Neural cell (in vitro differentiated cells): Measurements from ENCODE around the gene MAP3K7. TPM values are rescaled to one million over a fixed set of nuclear protein-coding genes. Genes with fewer than 3 reads are reported as not detected.

ENCODE experiments used
- H2AFZ ChIP-seq: fragments of 200-600, 300-800 bp; sonication (generic), shearing (Covaris generic); 2 replicates; pipeline ENCODE4 v1.6.0; 2014; ENCODE audit warnings: low read depth, mild to moderate bottlenecking, antibody characterized with exemption, low read length, moderate library complexity
- H3F3A ChIP-seq: fragments of 200-600 bp; shearing (Covaris generic); 2 replicates; pipeline ENCODE4 v1.6.1; 2016; ENCODE audit warnings: mild to moderate bottlenecking, moderate library complexity, mixed read lengths, antibody characterized with exemption, low read length; ENCODE audit not compliant: insufficient read depth, poor library complexity, severe bottlenecking
- H3K27ac ChIP-seq: fragments of 200-600, 300-800 bp; sonication (generic), shearing (Covaris generic); 2 replicates; pipeline ENCODE4 v1.5.1; 2014; ENCODE audit warnings: mild to moderate bottlenecking, low read length, moderate library complexity
- H3K27me3 ChIP-seq: fragments of 300-800, 200-600 bp; sonication (generic), shearing (Covaris generic); 2 replicates; pipeline ENCODE4 v1.6.0; 2014; ENCODE audit warnings: mild to moderate bottlenecking, low read depth, low read length, moderate library complexity; ENCODE audit not compliant: insufficient read depth
- H3K36me3 ChIP-seq: fragments of 300-800, 200-600 bp; sonication (generic), shearing (Covaris generic); 2 replicates; pipeline ENCODE4 v1.5.1; 2014; ENCODE audit warnings: mild to moderate bottlenecking, antibody characterized with exemption, low read length, moderate library complexity; ENCODE audit not compliant: insufficient read depth
- H3K4me2 ChIP-seq: fragments of 300-800, 200-600 bp; sonication (generic), shearing (Covaris generic); 2 replicates; pipeline ENCODE4 v1.6.0; 2014; ENCODE audit warnings: mild to moderate bottlenecking, low read length
- H3K4me3 ChIP-seq: fragments of 300-800, 200-600 bp; sonication (generic), shearing (Covaris generic); 2 replicates; pipeline ENCODE4 v1.5.1; 2014; ENCODE audit warnings: mild to moderate bottlenecking, low read length, moderate library complexity
- H3K79me2 ChIP-seq: fragments of 200-600 bp; shearing (Covaris generic); replicated peaks from 2 replicates; pipeline ENCODE4 v1.6.0; 2014; ENCODE audit warnings: mild to moderate bottlenecking, low read length, moderate library complexity; ENCODE audit not compliant: insufficient read depth
- H3K9ac ChIP-seq: fragments of 300-800, 200-600 bp; sonication (generic), shearing (Covaris generic); 2 replicates; pipeline ENCODE4 v1.6.1; 2016; ENCODE audit warnings: mild to moderate bottlenecking, low read length, mixed read lengths
- H3K9me2 ChIP-seq: fragments of 200-600 bp; shearing (Covaris generic); 2 replicates; pipeline ENCODE4 v1.6.1; 2016; ENCODE audit warnings: mild to moderate bottlenecking, low read length, mixed read lengths; ENCODE audit not compliant: insufficient read depth
- H3K9me3 ChIP-seq: fragments of 200-600, 300-800 bp; sonication (generic), shearing (Covaris generic); 2 replicates; pipeline ENCODE4 v1.6.1; 2016; ENCODE audit warnings: mild to moderate bottlenecking, mixed run types, low read length, moderate library complexity, mixed read lengths
- H4K20me1 ChIP-seq: fragments of 200-600 bp; shearing (Covaris generic); 2 replicates; pipeline ENCODE4 v1.6.1; 2016; ENCODE audit warnings: mild to moderate bottlenecking, mixed run types; ENCODE audit not compliant: insufficient read depth
- CTCF ChIP-seq: fragments of 450-650 bp; IDR thresholded peaks from 2 replicates; pipeline ENCODE4 v1.5.1; 2014; ENCODE audit warnings: antibody characterized with exemption, mild to moderate bottlenecking, moderate library complexity; ENCODE audit not compliant: poor library complexity, severe bottlenecking
- EP300 ChIP-seq: fragments of 450-650 bp; conservative IDR thresholded peaks from 2 replicates; pipeline ENCODE4 v1.6.1; 2014; ENCODE audit warnings: antibody characterized with exemption, mild to moderate bottlenecking, moderate library complexity; ENCODE audit not compliant: poor library complexity, severe bottlenecking
- EZH2 ChIP-seq: fragments of 200-600, 300-800 bp; shearing (Covaris generic), sonication (generic); IDR thresholded peaks from 2 replicates; pipeline ENCODE4 v1.6.1; 2014; ENCODE audit warnings: antibody characterized with exemption, low read length, borderline replicate concordance, mild to moderate bottlenecking; ENCODE audit not compliant: insufficient read depth, poor library complexity, severe bottlenecking
- POLR2AphosphoS5 ChIP-seq: IDR thresholded peaks from 2 replicates; pipeline ENCODE4 v1.6.1; 2012
- RAD21 ChIP-seq: fragments of 450-650 bp; conservative IDR thresholded peaks from 2 replicates; pipeline ENCODE4 v1.6.1; 2014; ENCODE audit warnings: antibody characterized with exemption, mild to moderate bottlenecking, moderate library complexity
- REST ChIP-seq: IDR thresholded peaks from 2 replicates; pipeline ENCODE4 v1.6.1; 2012; ENCODE audit warnings: borderline replicate concordance
- SMC3 ChIP-seq: fragments of 450-650 bp; conservative IDR thresholded peaks from 2 replicates; pipeline ENCODE4 v1.6.1; 2014; ENCODE audit warnings: antibody characterized with exemption, mild to moderate bottlenecking, moderate library complexity; ENCODE audit not compliant: poor library complexity
- TAF1 ChIP-seq: IDR thresholded peaks from 2 replicates; pipeline ENCODE4 v1.6.1; 2012; ENCODE audit warnings: low read depth
- polyA plus RNA-seq: library from polyadenylated mRNA; depleted of rRNA; stranded (reverse); fragments of >200 nt; gene quantifications from 2 replicates; pipeline ENCODE4 v1.2.3, GENCODE V29; 2014

Gene MAP3K7
- polyA plus RNA-seq, 1 donor from 2014 or later: 71.6 TPM

GRCh38 chr6:90583836-90584481 is 2.9 kb downstream of the MAP3K7 start (continued):
- no peak for TF ChIP-seq CTCF

- Histone ChIP-seq H3K79me2 (peaks cover 80% of the 10 kb centered on the region), H3K9ac (no peak overlapping the region), H2AFZ (no peak overlapping the region), H3K27ac (no peak overlapping the region), H3K36me3 (no peaks in the 10 kb centered on the region), H3K27me3 (no peaks in the 10 kb centered on the region), H3K9me2 (no peaks in the 10 kb centered on the region), H4K20me1 (no peaks in the 10 kb centered on the region), H3K4me3 (no peak overlapping the region), H3F3A (no peaks in the 10 kb centered on the region), H3K9me3 (no peaks in the 10 kb centered on the region), H3K4me2 (no peak overlapping the region)
- TF ChIP-seq POLR2AphosphoS5 (no peak), RAD21 (no peak), TAF1 (no peak), REST (no peak)
These were observed 3.6 kb downstream of the MAP3K7 start for GRCh38 chr6:90583179-90583835.

- no peak overlapping the region for H3K9ac ChIP-seq
- H3K27me3 ChIP-seq: no peaks in the 10 kb centered on the region
- H3F3A ChIP-seq: no peaks in the 10 kb centered on the region
- H3K4me3 ChIP-seq: no peak overlapping the region
- H3K9me3 ChIP-seq: no peaks in the 10 kb centered on the region
- H3K36me3 ChIP-seq: no peaks in the 10 kb centered on the region
- TF ChIP-seq EP300: no peak
- no peak for TF ChIP-seq CTCF
- no peak for TF ChIP-seq TAF1
- TF ChIP-seq RAD21: no peak
- TF ChIP-seq REST: no peak
- TF ChIP-seq SMC3: no peak
- no peak for TF ChIP-seq EZH2
- TF ChIP-seq POLR2AphosphoS5: no peak
- no peak overlapping the region for H3K4me2 ChIP-seq
- no peak overlapping the region for H2AFZ ChIP-seq
- no peaks in the 10 kb centered on the region for H3K9me2 ChIP-seq
- no peaks in the 10 kb centered on the region for H4K20me1 ChIP-seq
- H3K79me2 ChIP-seq: peaks cover 77% of the 10 kb centered on the region
- H3K27ac ChIP-seq: no peak overlapping the region
These were observed 5.7 kb downstream of the MAP3K7 start for GRCh38 chr6:90581146-90581545.
